H1 (cell line): Measurements from ENCODE around the gene NFIA. TPM values are rescaled to one million over a fixed set of nuclear protein-coding genes. Genes with fewer than 3 reads are reported as not detected.

Experiments used
- CTCF ChIA-PET: fragments of 300-600 bp; sonication (Branson Sonifier 250); formaldehyde crosslinking; loops from one replicate; lab custom pipeline; 2021; ENCODE audit not compliant: partially characterized antibody; lab: Charles Lee
- POLR2A ChIA-PET: fragments of 300-600 bp; sonication (Branson Sonifier 250); formaldehyde crosslinking; loops from one replicate; lab custom pipeline; 2021; ENCODE audit warnings: inconsistent platforms; ENCODE audit not compliant: partially characterized antibody; lab: Charles Lee
- DNase-seq, 2 experiments: peaks; one replicate each; pipeline versions ENCODE4 v3.0.0 to v3.0.0-alpha.2; 2010 to 2022; ENCODE audit warnings: low spot score in 2 of 2, low read depth in 1 of 2, mixed read lengths in 1 of 2
- FAIRE-seq: peaks from 2 replicates; lab custom pipeline; 2011; peaks lifted over from hg19 to GRCh38; lab: Jason Lieb, UNC
- H2AFZ ChIP-seq: 2 replicates; pipeline ENCODE4 v1.8.1; 2012; ENCODE audit warnings: low read length, inconsistent platforms
- H2AK5ac ChIP-seq: 2 replicates; pipeline ENCODE4 v1.6.1; 2013; ENCODE audit warnings: low read depth, low read length
- H2BK120ac ChIP-seq: replicated peaks from 2 replicates; pipeline ENCODE3; 2013; ENCODE audit warnings: low read depth, low read length, inconsistent platforms
- H2BK12ac ChIP-seq: 2 replicates; pipeline ENCODE4 v1.6.1; 2013; ENCODE audit warnings: low read depth, low read length
- H2BK15ac ChIP-seq: 2 replicates; pipeline ENCODE4 v1.6.1; 2013; ENCODE audit warnings: low read length
- H2BK20ac ChIP-seq: 2 replicates; pipeline ENCODE4 v1.6.1; 2013; ENCODE audit warnings: low read length
- H2BK5ac ChIP-seq: 2 replicates; pipeline ENCODE4 v1.6.1; 2013; ENCODE audit warnings: low read depth, low read length
- H3K14ac ChIP-seq: 2 replicates; pipeline ENCODE4 v1.6.1; 2013; ENCODE audit warnings: inconsistent platforms; ENCODE audit not compliant: insufficient read length
- H3K18ac ChIP-seq: 2 replicates; pipeline ENCODE4 v1.6.1; 2013; ENCODE audit warnings: low read length; ENCODE audit errors: extremely low read depth
- H3K23ac ChIP-seq: 2 replicates; pipeline ENCODE4 v1.6.1; 2013; ENCODE audit warnings: inconsistent platforms; ENCODE audit not compliant: insufficient read length
- H3K23me2 ChIP-seq: 2 replicates; pipeline ENCODE4 v1.6.1; 2013; ENCODE audit warnings: low read depth, low read length
- H3K27ac ChIP-seq: 2 replicates; pipeline ENCODE4 v1.6.1; 2011; ENCODE audit warnings: low read depth, low read length, inconsistent platforms
- H3K27me3 ChIP-seq, 4 experiments: replicated peaks in 1 of 4; 1 replicate in 1 of 4; 2 replicates in 3 of 4; pipeline versions ENCODE4 v1.6.1 to v1.8.1; 2011 to 2013; ENCODE audit warnings: low read length in 3 of 4, mild to moderate bottlenecking in 3 of 4, inconsistent platforms in 2 of 4, mixed read lengths in 2 of 4, moderate library complexity in 1 of 4; ENCODE audit not compliant: control insufficient read depth in 3 of 4, insufficient read depth in 3 of 4; ENCODE audit errors: extremely low read depth in 1 of 4
- H3K36me3 ChIP-seq, 4 experiments: 2 replicates each; pipeline versions ENCODE4 v1.6.1 to v1.8.1; 2011 to 2013; ENCODE audit warnings: mild to moderate bottlenecking in 4 of 4, low read length in 3 of 4, moderate library complexity in 2 of 4, control low read depth in 1 of 4, inconsistent platforms in 1 of 4; ENCODE audit not compliant: insufficient read depth in 4 of 4, control insufficient read depth in 2 of 4
- H3K4ac ChIP-seq: replicated peaks from 2 replicates; pipeline ENCODE3; 2013; ENCODE audit warnings: low read length, low read depth, mixed read lengths, inconsistent platforms; ENCODE audit not compliant: insufficient read length
- H3K4me1 ChIP-seq, 4 experiments: replicated peaks in 1 of 4; 1 replicate in 1 of 4; 2 replicates in 3 of 4; pipeline versions ENCODE4 v1.6.1 to v1.8.1; 2011 to 2013; ENCODE audit warnings: low read length in 3 of 4, inconsistent platforms in 2 of 4, mixed read lengths in 1 of 4; ENCODE audit not compliant: insufficient read depth in 4 of 4, control insufficient read depth in 3 of 4
- H3K4me2 ChIP-seq, 2 experiments: 2 replicates each; pipeline versions ENCODE4 v1.6.1 to v1.8.1; 2011 to 2013; ENCODE audit warnings: low read depth in 2 of 2, low read length in 2 of 2, control low read depth in 1 of 2, inconsistent platforms in 1 of 2, mild to moderate bottlenecking in 1 of 2; ENCODE audit not compliant: insufficient read depth in 1 of 2
- H3K4me3 ChIP-seq, 4 experiments: fragments of 200-600, 300-600 bp in 1 of 4; sonication (generic), shearing (Covaris generic), sonication (Bioruptor Twin) in 1 of 4; 2 replicates each; pipeline versions ENCODE4 v1.5.1 to v1.8.1; 2011 to 2016; ENCODE audit warnings: low read length in 4 of 4, low read depth in 3 of 4, control low read depth in 2 of 4, inconsistent platforms in 2 of 4, mild to moderate bottlenecking in 2 of 4, mixed read lengths in 1 of 4, moderate library complexity in 1 of 4; ENCODE audit not compliant: insufficient read depth in 2 of 4; ENCODE audit errors: extremely low read depth in 1 of 4
- H3K56ac ChIP-seq: replicated peaks from 2 replicates; pipeline ENCODE3; 2013; ENCODE audit warnings: low read depth, mild to moderate bottlenecking, mixed read lengths, low read length, inconsistent platforms; ENCODE audit not compliant: insufficient read length
- H3K79me1 ChIP-seq: 2 replicates; pipeline ENCODE4 v1.6.1; 2013; ENCODE audit warnings: low read depth, low read length, control low read depth
- H3K79me2 ChIP-seq, 2 experiments: 2 replicates each; pipeline versions ENCODE4 v1.6.1 to v1.8.1; 2012 to 2013; ENCODE audit warnings: low read length in 2 of 2, mild to moderate bottlenecking in 2 of 2, inconsistent platforms in 1 of 2; ENCODE audit not compliant: insufficient read depth in 2 of 2, control insufficient read depth in 1 of 2
- H3K9ac ChIP-seq, 4 experiments: replicated peaks in 1 of 4; 1 replicate in 1 of 4; 2 replicates in 3 of 4; pipeline versions ENCODE4 v1.6.1 to v1.8.1; 2011 to 2013; ENCODE audit warnings: low read depth in 3 of 4, low read length in 3 of 4, control low read depth in 2 of 4, mild to moderate bottlenecking in 2 of 4, moderate library complexity in 2 of 4, inconsistent platforms in 1 of 4; ENCODE audit errors: extremely low read depth in 1 of 4
- H3K9me3 ChIP-seq, 2 experiments: 2 replicates each; pipeline versions ENCODE4 v1.6.1 to v1.8.1; 2012 to 2013; ENCODE audit warnings: mild to moderate bottlenecking in 2 of 2, moderate library complexity in 2 of 2, control low read depth in 1 of 2, inconsistent platforms in 1 of 2, low read depth in 1 of 2, low read length in 1 of 2, mixed read lengths in 1 of 2; ENCODE audit not compliant: insufficient read depth in 2 of 2
- H4K20me1 ChIP-seq, 2 experiments: replicated peaks in 1 of 2; 2 replicates each; pipeline versions ENCODE3 to v1.8.1; 2011 to 2013; ENCODE audit warnings: inconsistent platforms in 2 of 2, low read length in 2 of 2, mild to moderate bottlenecking in 1 of 2; ENCODE audit not compliant: insufficient read depth in 2 of 2, control insufficient read depth in 1 of 2
- H4K5ac ChIP-seq: 2 replicates; pipeline ENCODE4 v1.6.1; 2013; ENCODE audit warnings: low read length, low read depth, mixed read lengths, inconsistent platforms; ENCODE audit not compliant: insufficient read length
- H4K8ac ChIP-seq: 2 replicates; pipeline ENCODE4 v1.8.0; 2013; ENCODE audit warnings: mild to moderate bottlenecking, moderate library complexity, low read length, inconsistent platforms; ENCODE audit not compliant: insufficient read depth; ENCODE audit errors: extremely low read depth
- H4K91ac ChIP-seq: replicated peaks from 2 replicates; pipeline ENCODE3; 2013; ENCODE audit warnings: low read length, mixed read lengths, inconsistent platforms; ENCODE audit not compliant: insufficient read length
- BCL11A ChIP-seq, 2 experiments: IDR thresholded peaks; one replicate each; pipeline ENCODE4 v1.6.1; 2011; ENCODE audit warnings: low read depth in 2 of 2, low read length in 2 of 2, mild to moderate bottlenecking in 2 of 2
- CBX8 ChIP-seq: fragments of 300-800, 300-1000 bp; sonication (generic); IDR thresholded peaks from 2 replicates; pipeline ENCODE4 v1.7.1; 2016; ENCODE audit warnings: low read depth, low read length, borderline replicate concordance
- MAFK ChIP-seq: IDR thresholded peaks from 2 replicates; pipeline ENCODE4 v1.6.1; 2012; ENCODE audit warnings: low read depth, mild to moderate bottlenecking, improper control_type of control experiment, low read length
- RAD21 ChIP-seq, 2 experiments: IDR thresholded peaks in 1 of 2; conservative IDR thresholded peaks in 1 of 2; 2 replicates each; pipeline ENCODE4 v1.6.1; 2011; ENCODE audit warnings: low read depth in 2 of 2, low read length in 2 of 2, improper control_type of control experiment in 1 of 2, inconsistent platforms in 1 of 2, mild to moderate bottlenecking in 1 of 2, moderate library complexity in 1 of 2
- RBBP5 ChIP-seq: IDR thresholded peaks from 2 replicates; pipeline ENCODE4 v1.7.1; 2012; ENCODE audit warnings: low read depth, mild to moderate bottlenecking, inconsistent platforms, low read length, moderate library complexity, borderline replicate concordance
- SIN3A ChIP-seq, 2 experiments: IDR thresholded peaks in 1 of 2; conservative IDR thresholded peaks in 1 of 2; 2 replicates each; pipeline ENCODE4 v1.6.1; 2011 to 2012; ENCODE audit warnings: low read length in 2 of 2, improper control_type of control experiment in 1 of 2, low read depth in 1 of 2, mild to moderate bottlenecking in 1 of 2
- YY1 ChIP-seq: IDR thresholded peaks from 2 replicates; pipeline ENCODE4 v1.6.1; 2011; ENCODE audit warnings: low read depth, mild to moderate bottlenecking, low read length
- WGBS, 2 experiments: shearing (Covaris generic) in 1 of 2; methylation state at CpG; one replicate each; pipeline versions ENCODE4 v1.1.6 to v1.1.7; 2013 to 2015; ENCODE audit warnings: low lambda C conversion rate in 2 of 2, mixed read lengths in 2 of 2, inconsistent platforms in 1 of 2, low coverage in 1 of 2, missing lambda C conversion rate in 1 of 2; ENCODE audit not compliant: insufficient replicate concordance in 2 of 2, insufficient coverage in 1 of 2, insufficient read length in 1 of 2; ENCODE audit errors: extremely low coverage in 1 of 2, missing lambda C conversion rate in 1 of 2; 5-methylcytosine and 5-hydroxymethylcytosine counted together
- polyA plus RNA-seq, 7 experiments: library from polyadenylated mRNA; depleted of rRNA in 3 of 7; stranded (reverse) in 5 of 7; unstranded in 2 of 7; fragments of >200 nt in 5 of 7; fragments of 200-250 nt in 2 of 7; gene quantifications; 1 replicate in 5 of 7; 2 replicates in 1 of 7; 4 replicates in 1 of 7; pipeline versions ENCODE4 v1.2.1 to v1.2.3, GENCODE V29; 2011 to 2013; ENCODE audit warnings: missing spikeins in 2 of 7, mixed read lengths in 2 of 7
- total RNA-seq: library from RNA; stranded (reverse); fragmentation: NEBNext Ultra II Directional; extraction: Animal tissue kit (Norgen Biotek cat#: 25700); gene quantifications from 2 replicates; pipeline ENCODE4 v1.2.1, GENCODE V29; 2021

Gene NFIA
- total and polyA plus RNA-seq, 2 of the 8 experiments (the other 6 are each of a cell fraction or from before 2014, with no cell fraction given), result 1.8 to 2.3 TPM

GRCh38 chr1:61389194-61389925, 307.0 kb downstream of the NFIA start:
- no peak overlapping the region for H2BK12ac ChIP-seq
- TF ChIP-seq YY1, result no peak
- no peak for TF ChIP-seq MAFK
- no peak for TF ChIP-seq SIN3A (conservative IDR thresholded peaks at IDR 0.05 in 1 of 2, IDR thresholded peaks at IDR 0.05 in 1 of 2; ENCODE audit: low read depth in 1 of 2, low read length in 2 of 2)
- TF ChIP-seq RAD21 (IDR thresholded peaks at IDR 0.05 in 1 of 2, conservative IDR thresholded peaks at IDR 0.05 in 1 of 2; ENCODE audit: low read depth in 2 of 2, low read length in 2 of 2), result no peak
- TF ChIP-seq BCL11A (IDR thresholded peaks at IDR 0.05; ENCODE audit: low read depth in 2 of 2, low read length in 2 of 2), result no peak
- TF ChIP-seq CBX8, result no peak
- TF ChIP-seq RBBP5, result no peak

More at GRCh38 chr1:61389194-61389925, 307.0 kb downstream of the NFIA start:
- H2BK15ac ChIP-seq, result no peak overlapping the region
- no peaks in the 10 kb centered on the region for H4K20me1 ChIP-seq
- H3K79me2 ChIP-seq, result no peaks in the 10 kb centered on the region
- H4K91ac ChIP-seq, result no peak overlapping the region
- H3K9me3 ChIP-seq, result peaks cover 3 to 6% of the 10 kb centered on the region in 2 experiments; a peak in 1 of 4 replicates
- no peak overlapping the region for H3K27ac ChIP-seq
- DNase-seq, result no peak
- no peak overlapping the region for H3K23ac ChIP-seq
- no peak overlapping the region for H3K14ac ChIP-seq
- no peak overlapping the region for H2BK5ac ChIP-seq
- no peak for FAIRE-seq
- H2AFZ ChIP-seq, result no peak overlapping the region
- no peaks in the 10 kb centered on the region for H3K36me3 ChIP-seq
- no peaks in the 10 kb centered on the region for H3K4me1 ChIP-seq
- H2BK120ac ChIP-seq, result no peak overlapping the region
- no peak overlapping the region for H2AK5ac ChIP-seq
- no peak overlapping the region for H3K4ac ChIP-seq
- no peak overlapping the region for H3K18ac ChIP-seq
- no peaks in the 10 kb centered on the region for H3K79me1 ChIP-seq
- H3K23me2 ChIP-seq, result no peaks in the 10 kb centered on the region; the same call in 1 of the 2 replicates
- WGBS, 2 experiments, result 73% methylated on average over 3 of the region's 3 CpGs; no CpG with 5 or more reads in 1 of the 2 experiments
- H4K5ac ChIP-seq, result no peak overlapping the region
- no peak overlapping the region for H3K4me2 ChIP-seq
- H3K27me3 ChIP-seq, result peaks cover 1 to 7% (median 3%) of the 10 kb centered on the region in 4 experiments; a peak in 6 of 7 replicates
- no peak overlapping the region for H3K56ac ChIP-seq
- H3K4me3 ChIP-seq, result no peak overlapping the region
- H2BK20ac ChIP-seq, result no peak overlapping the region
- ChIA-PET CTCF (interaction anchor here (0.6 kb wide), 1 partner anchor 25 kb away, joined by 3 read pairs; no protein-coding TSS in a partner anchor), POLR2A (no interaction called here)
- H3K9ac ChIP-seq, result no peak overlapping the region
- no peak overlapping the region for H4K8ac ChIP-seq
